Vagina (tissue), 2 donors: ENCODE data around the gene TMPRSS7.

Experiments
- POLR2A ChIP-seq, 2 donors: fragments of 450-650 bp; IDR thresholded peaks; one replicate each; pipeline ENCODE4 v1.6.1; 2017; ENCODE audit warnings: antibody characterized with exemption in 2 of 2, mild to moderate bottlenecking in 2 of 2, moderate library complexity in 2 of 2
- POLR2AphosphoS5 ChIP-seq, 2 donors: sonication (generic); formaldehyde crosslinking; IDR thresholded peaks; one replicate each; pipeline ENCODE4 v1.9.0; 2017; ENCODE audit warnings: antibody characterized with exemption in 2 of 2, mild to moderate bottlenecking in 2 of 2, low read depth in 1 of 2; ENCODE audit not compliant: insufficient read depth in 1 of 2
- TF ChIP-seq, protein P1 (sequence below), 3 experiments: fragments of 450-650 bp in 2 of 3; fragments of 200-600 bp in 1 of 3; sonication (generic) in 1 of 3; IDR thresholded peaks; one replicate each; pipeline ENCODE4 v1.5.1; 2017 to 2019; ENCODE audit warnings: antibody characterized with exemption in 3 of 3, mild to moderate bottlenecking in 2 of 3, moderate library complexity in 2 of 3

DNA sequence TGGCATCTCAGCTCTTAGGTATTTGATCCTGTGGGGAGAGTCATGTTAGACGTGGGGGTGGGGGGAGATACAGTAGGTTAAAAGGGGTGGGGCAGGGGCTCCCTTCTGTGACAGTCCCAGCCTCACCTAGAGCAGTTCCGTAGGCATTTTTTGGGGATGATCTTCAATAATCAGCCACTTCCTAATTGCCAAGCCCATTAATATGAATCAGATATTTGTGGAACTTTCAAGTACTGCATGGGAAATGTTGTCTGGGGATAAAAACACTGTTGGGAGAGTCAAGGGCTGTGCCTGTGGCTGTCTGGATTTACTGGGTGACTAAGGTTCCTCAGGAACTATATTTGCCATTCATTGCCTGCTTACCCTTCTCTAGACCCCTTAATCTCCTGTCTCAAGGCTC lies 61.2 kb downstream of the TMPRSS7 start:
- TF ChIP-seq, protein P1, sequence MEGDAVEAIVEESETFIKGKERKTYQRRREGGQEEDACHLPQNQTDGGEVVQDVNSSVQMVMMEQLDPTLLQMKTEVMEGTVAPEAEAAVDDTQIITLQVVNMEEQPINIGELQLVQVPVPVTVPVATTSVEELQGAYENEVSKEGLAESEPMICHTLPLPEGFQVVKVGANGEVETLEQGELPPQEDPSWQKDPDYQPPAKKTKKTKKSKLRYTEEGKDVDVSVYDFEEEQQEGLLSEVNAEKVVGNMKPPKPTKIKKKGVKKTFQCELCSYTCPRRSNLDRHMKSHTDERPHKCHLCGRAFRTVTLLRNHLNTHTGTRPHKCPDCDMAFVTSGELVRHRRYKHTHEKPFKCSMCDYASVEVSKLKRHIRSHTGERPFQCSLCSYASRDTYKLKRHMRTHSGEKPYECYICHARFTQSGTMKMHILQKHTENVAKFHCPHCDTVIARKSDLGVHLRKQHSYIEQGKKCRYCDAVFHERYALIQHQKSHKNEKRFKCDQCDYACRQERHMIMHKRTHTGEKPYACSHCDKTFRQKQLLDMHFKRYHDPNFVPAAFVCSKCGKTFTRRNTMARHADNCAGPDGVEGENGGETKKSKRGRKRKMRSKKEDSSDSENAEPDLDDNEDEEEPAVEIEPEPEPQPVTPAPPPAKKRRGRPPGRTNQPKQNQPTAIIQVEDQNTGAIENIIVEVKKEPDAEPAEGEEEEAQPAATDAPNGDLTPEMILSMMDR (IDR thresholded peaks at IDR 0.05): no peak
- TF ChIP-seq POLR2AphosphoS5 (IDR thresholded peaks at IDR 0.05; ENCODE audit: insufficient read depth in 1 of 2, low read depth in 1 of 2): no peak
- TF ChIP-seq POLR2A (IDR thresholded peaks at IDR 0.05): no peak
